Fibroblast of lung (primary cell): ENCODE results near the gene MCOLN1. TPM values are rescaled to one million over a fixed set of nuclear protein-coding genes. Genes with fewer than 3 reads are reported as not detected.

ENCODE experiments used
- DNase-seq, 2 donors: peaks; one replicate each; pipeline versions ENCODE4 v3.0.0 to v3.0.0-alpha.2; 2010; ENCODE audit warnings: low read depth in 2 of 2
- H2AFZ ChIP-seq: 2 replicates; pipeline ENCODE4 v1.5.1; 2012; ENCODE audit warnings: low read length, control low read depth, inconsistent platforms
- H3K27ac ChIP-seq: 2 replicates; pipeline ENCODE4 v1.5.1; 2011; ENCODE audit warnings: low read length, control low read depth; ENCODE audit not compliant: insufficient read depth
- H3K27me3 ChIP-seq: 2 replicates; pipeline ENCODE4 v1.5.1; 2011; ENCODE audit warnings: mild to moderate bottlenecking, low read length; ENCODE audit not compliant: control insufficient read depth, insufficient read depth
- H3K36me3 ChIP-seq: 2 replicates; pipeline ENCODE4 v1.5.1; 2011; ENCODE audit warnings: low read length; ENCODE audit not compliant: control insufficient read depth, insufficient read depth
- H3K4me1 ChIP-seq: 2 replicates; pipeline ENCODE4 v1.5.1; 2011; ENCODE audit warnings: low read length; ENCODE audit not compliant: control insufficient read depth, insufficient read depth; ENCODE audit errors: extremely low read depth
- H3K4me2 ChIP-seq: 2 replicates; pipeline ENCODE4 v1.5.1; 2011; ENCODE audit warnings: low read length, control low read depth; ENCODE audit not compliant: insufficient read depth; ENCODE audit errors: extremely low read depth
- H3K4me3 ChIP-seq, 4 experiments: fragments of 200-600 bp in 1 of 4; sonication (generic) in 1 of 4; replicated peaks in 1 of 4; 2 replicates each; pipeline ENCODE4 v1.5.1; 2011 to 2016; ENCODE audit warnings: low read length in 4 of 4, low read depth in 3 of 4, mild to moderate bottlenecking in 3 of 4, control low read depth in 2 of 4, inconsistent platforms in 1 of 4, mixed read lengths in 1 of 4; ENCODE audit not compliant: insufficient read depth in 1 of 4; ENCODE audit errors: control extremely low read depth in 1 of 4
- H3K79me2 ChIP-seq: 2 replicates; pipeline ENCODE4 v1.5.1; 2012; ENCODE audit warnings: mild to moderate bottlenecking, low read length, inconsistent platforms; ENCODE audit not compliant: control insufficient read depth, insufficient read depth
- H3K9ac ChIP-seq: 2 replicates; pipeline ENCODE4 v1.5.1; 2011; ENCODE audit warnings: mild to moderate bottlenecking, low read length, control low read depth; ENCODE audit not compliant: insufficient read depth
- H3K9me3 ChIP-seq: 2 replicates; pipeline ENCODE4 v1.5.1; 2012; ENCODE audit warnings: low read depth, low read length; ENCODE audit not compliant: control insufficient read depth, insufficient read depth
- H4K20me1 ChIP-seq: 2 replicates; pipeline ENCODE4 v1.5.1; 2011; ENCODE audit warnings: low read length; ENCODE audit not compliant: control insufficient read depth, insufficient read depth; ENCODE audit errors: extremely low read depth
- EZH2 ChIP-seq: IDR thresholded peaks from 2 replicates; pipeline ENCODE4 v1.5.1; 2012; ENCODE audit warnings: low read length, control low read depth, mild to moderate bottlenecking; ENCODE audit errors: missing control alignments
- polyA minus RNA-seq: library from RNA; depleted of rRNA, polyadenylated mRNA; stranded (reverse); fragments of >200 nt; gene quantifications from 2 replicates; pipeline ENCODE4 v1.2.3, GENCODE V29; 2011; ENCODE audit warnings: low replicate concordance
- polyA plus RNA-seq, 2 donors: library from polyadenylated mRNA; depleted of rRNA in 1 of 2; stranded (reverse) in 1 of 2; unstranded in 1 of 2; fragments of >200 nt; gene quantifications; 2 replicates each; pipeline ENCODE4 v1.2.1, GENCODE V29; 2011 to 2012; ENCODE audit warnings: missing spikeins in 1 of 2
- total RNA-seq: library from RNA; depleted of rRNA; stranded (reverse); fragments of >200 nt; gene quantifications from 2 replicates; pipeline ENCODE4 v1.2.1, GENCODE V29; 2014
- TF ChIP-seq, protein P1 (sequence below), 2 donors: IDR thresholded peaks in 1 of 2; conservative IDR thresholded peaks in 1 of 2; 1 replicate in 1 of 2; 2 replicates in 1 of 2; pipeline ENCODE4 v1.5.1; 2011 to 2012; ENCODE audit warnings: low read length in 2 of 2, control low read depth in 1 of 2, inconsistent platforms in 1 of 2, low read depth in 1 of 2, mild to moderate bottlenecking in 1 of 2

MCOLN1 gene
- 3.9 and 4.0 TPM in 2 replicates for total RNA-seq
- 15.1 and 20.5 TPM in 2 replicates for polyA plus RNA-seq
- 14.8 and 17.3 TPM in 2 replicates for polyA plus RNA-seq (2012)
- 62.3 and 81.6 TPM in 2 replicates for polyA minus RNA-seq

DNA sequence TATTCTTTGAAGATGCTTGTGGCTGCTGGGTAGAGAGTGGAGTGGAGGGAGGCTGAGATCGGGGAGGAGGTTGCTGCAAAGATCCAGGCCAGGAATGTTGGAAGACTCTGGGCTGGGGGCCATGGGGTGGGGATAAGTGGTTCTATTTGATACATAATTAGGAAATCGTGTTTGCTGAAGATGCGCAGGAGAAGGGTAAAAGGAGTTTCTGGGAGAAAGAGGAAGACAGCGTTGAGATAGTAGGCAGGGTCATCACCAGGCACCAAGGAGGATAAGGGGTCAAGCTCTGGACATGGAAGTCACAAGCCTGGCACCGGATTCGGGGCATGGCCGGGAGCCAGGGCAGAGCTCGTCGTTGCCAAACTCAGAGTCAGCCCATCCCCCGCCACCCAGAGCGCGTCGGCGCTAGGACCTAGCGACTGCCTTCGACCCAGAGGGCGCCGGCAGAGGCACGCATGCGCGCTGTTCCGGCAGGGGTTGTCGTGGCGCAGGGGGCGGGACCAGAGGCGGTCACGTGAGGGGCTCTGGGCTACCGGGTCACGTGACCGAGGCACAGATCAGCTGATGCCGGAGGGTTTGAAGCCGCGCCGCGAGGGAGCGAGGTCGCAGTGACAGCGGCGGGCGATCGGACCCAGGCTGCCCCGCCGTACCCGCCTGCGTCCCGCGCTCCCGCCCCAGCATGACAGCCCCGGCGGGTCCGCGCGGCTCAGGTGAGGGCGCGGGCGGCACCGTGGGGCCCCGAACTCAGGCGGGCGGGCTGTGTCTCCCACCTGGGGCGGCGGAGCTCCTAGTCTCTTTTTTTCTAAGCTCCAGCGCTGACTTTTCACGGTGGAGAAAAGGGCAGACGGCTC lies at the start of gene MCOLN1:
Gene MCOLN1, plus strand, starts transcription at position 553 of the 851 bp plus-strand sequence. Its CDS starts 127 bp downstream, at position 680.
- H2AFZ ChIP-seq = peak within 1 kb of the TSS; percentile 85
- H3K27me3 ChIP-seq = no peaks in the 10 kb centered on the region
- H4K20me1 ChIP-seq = no peaks in the 10 kb centered on the region
- peaks cover 2% of the 10 kb centered on the region for H3K79me2 ChIP-seq
- H3K4me3 ChIP-seq = peak within 1 kb of the TSS; percentile 61 to 87 (median 75)
- H3K4me1 ChIP-seq = peaks cover 2% of the 10 kb centered on the region
- peak within 1 kb of the TSS; percentile 92 for H3K4me2 ChIP-seq
- peak within 1 kb of the TSS; percentile 28 for H3K27ac ChIP-seq
- H3K9me3 ChIP-seq = no peaks in the 10 kb centered on the region
- DNase-seq = peak; percentile 91 to 95
- no peak for TF ChIP-seq EZH2
- TF ChIP-seq, protein P1, sequence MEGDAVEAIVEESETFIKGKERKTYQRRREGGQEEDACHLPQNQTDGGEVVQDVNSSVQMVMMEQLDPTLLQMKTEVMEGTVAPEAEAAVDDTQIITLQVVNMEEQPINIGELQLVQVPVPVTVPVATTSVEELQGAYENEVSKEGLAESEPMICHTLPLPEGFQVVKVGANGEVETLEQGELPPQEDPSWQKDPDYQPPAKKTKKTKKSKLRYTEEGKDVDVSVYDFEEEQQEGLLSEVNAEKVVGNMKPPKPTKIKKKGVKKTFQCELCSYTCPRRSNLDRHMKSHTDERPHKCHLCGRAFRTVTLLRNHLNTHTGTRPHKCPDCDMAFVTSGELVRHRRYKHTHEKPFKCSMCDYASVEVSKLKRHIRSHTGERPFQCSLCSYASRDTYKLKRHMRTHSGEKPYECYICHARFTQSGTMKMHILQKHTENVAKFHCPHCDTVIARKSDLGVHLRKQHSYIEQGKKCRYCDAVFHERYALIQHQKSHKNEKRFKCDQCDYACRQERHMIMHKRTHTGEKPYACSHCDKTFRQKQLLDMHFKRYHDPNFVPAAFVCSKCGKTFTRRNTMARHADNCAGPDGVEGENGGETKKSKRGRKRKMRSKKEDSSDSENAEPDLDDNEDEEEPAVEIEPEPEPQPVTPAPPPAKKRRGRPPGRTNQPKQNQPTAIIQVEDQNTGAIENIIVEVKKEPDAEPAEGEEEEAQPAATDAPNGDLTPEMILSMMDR (conservative IDR thresholded peaks at IDR 0.05 in 1 of 2, IDR thresholded peaks at IDR 0.05 in 1 of 2; ENCODE audit: low read depth in 1 of 2, low read length in 2 of 2) = no peak
- H3K36me3 ChIP-seq = peaks cover 9% of the 10 kb centered on the region
- peak within 1 kb of the TSS; percentile 44 for H3K9ac ChIP-seq

DNA sequence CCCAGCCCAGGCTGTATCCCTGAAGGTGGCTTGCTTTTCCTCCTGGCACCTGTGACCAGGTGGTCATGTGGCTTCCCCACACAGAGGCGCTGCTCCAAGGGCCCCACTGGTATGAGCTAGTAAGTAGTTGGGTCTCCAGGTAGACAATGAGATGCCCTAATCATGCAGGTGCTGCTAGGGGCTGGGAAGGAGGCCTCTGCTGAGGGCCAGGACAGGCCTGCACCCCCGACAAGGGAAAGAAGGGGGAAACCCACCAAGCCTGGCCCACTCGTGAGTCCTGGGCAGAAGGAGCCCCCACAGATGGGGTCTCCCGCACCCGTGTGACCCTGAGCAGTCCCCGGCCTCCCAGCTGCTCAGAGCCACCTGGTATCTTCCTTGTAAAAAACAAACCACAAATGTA lies 46.8 kb upstream of the MCOLN1 start:
- Histone ChIP-seq H3K27me3 (no peaks in the 10 kb centered on the region), H3K9me3 (no peaks in the 10 kb centered on the region), H3K36me3 (no peaks in the 10 kb centered on the region), H3K79me2 (no peaks in the 10 kb centered on the region), H3K4me1 (no peaks in the 10 kb centered on the region), H3K4me3 (no peak overlapping the region), H3K9ac (no peak overlapping the region), H3K4me2 (no peak overlapping the region), H3K27ac (no peak overlapping the region), H4K20me1 (no peaks in the 10 kb centered on the region), H2AFZ (no peak overlapping the region)
- DNase-seq = no peak
- no peak for TF ChIP-seq EZH2
- TF ChIP-seq, protein P1 (conservative IDR thresholded peaks at IDR 0.05 in 1 of 2, IDR thresholded peaks at IDR 0.05 in 1 of 2; ENCODE audit: low read depth in 1 of 2, low read length in 2 of 2) = no peak

DNA sequence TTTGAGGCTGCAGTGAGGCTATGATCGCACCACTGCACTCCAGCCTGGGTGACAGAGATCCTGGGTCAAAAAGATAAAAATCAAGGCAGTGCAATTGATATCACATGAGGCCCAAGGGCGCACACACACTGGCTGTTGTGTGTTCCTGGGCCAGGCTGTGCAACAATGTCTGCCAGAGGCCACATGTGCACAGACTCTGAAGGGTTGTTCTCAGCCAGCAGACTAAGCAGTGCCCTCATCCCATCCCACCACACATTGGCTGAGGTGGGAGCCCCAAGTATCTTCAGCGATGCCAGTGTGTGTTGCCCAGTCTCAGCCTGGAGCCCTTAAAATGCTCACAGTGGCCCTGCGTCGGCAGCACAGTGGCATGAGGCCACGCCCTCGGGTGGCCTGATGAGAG lies 46.2 kb upstream of the MCOLN1 start:
- H3K9me3 ChIP-seq = no peaks in the 10 kb centered on the region
- no peak overlapping the region for H3K4me3 ChIP-seq
- H3K79me2 ChIP-seq = no peaks in the 10 kb centered on the region
- H3K4me1 ChIP-seq = no peaks in the 10 kb centered on the region
- no peak overlapping the region for H3K27ac ChIP-seq
- H4K20me1 ChIP-seq = no peaks in the 10 kb centered on the region
- H3K36me3 ChIP-seq = no peaks in the 10 kb centered on the region
- TF ChIP-seq, protein P1 (conservative IDR thresholded peaks at IDR 0.05 in 1 of 2, IDR thresholded peaks at IDR 0.05 in 1 of 2; ENCODE audit: low read depth in 1 of 2, low read length in 2 of 2) = no peak
- no peak for TF ChIP-seq EZH2
- H2AFZ ChIP-seq = no peak overlapping the region
- DNase-seq = no peak
- no peak overlapping the region for H3K9ac ChIP-seq
- no peak overlapping the region for H3K4me2 ChIP-seq
- H3K27me3 ChIP-seq = no peaks in the 10 kb centered on the region
